Transverse colon (tissue), 4 donors: Measurements from ENCODE around the gene BTRC. TPM values are rescaled to one million over a fixed set of nuclear protein-coding genes. Genes with fewer than 3 reads are reported as not detected.

ENCODE experiments used
- DNase-seq: peaks from one replicate; pipeline ENCODE4 v3.0.0-alpha.2; 2019
- H3K27ac ChIP-seq, 4 donors: fragments of 200-600 bp; sonication (generic); 2 replicates each; pipeline ENCODE4 v1.5.1; 2016 to 2018; ENCODE audit warnings: inconsistent platforms in 4 of 4
- H3K27me3 ChIP-seq: fragments of 200-600 bp; sonication (generic); 2 replicates; pipeline ENCODE4 v1.5.1; 2017; ENCODE audit warnings: inconsistent platforms
- H3K36me3 ChIP-seq, 4 donors: fragments of 200-600 bp; sonication (generic); 2 replicates each; pipeline ENCODE4 v1.5.1; 2017 to 2019; ENCODE audit warnings: inconsistent platforms in 4 of 4
- H3K4me1 ChIP-seq, 4 donors: fragments of 200-600 bp; sonication (generic); 2 replicates each; pipeline ENCODE4 v1.5.1; 2017 to 2020; ENCODE audit warnings: inconsistent platforms in 4 of 4
- H3K4me3 ChIP-seq, 4 donors: fragments of 200-600 bp; sonication (generic); 1 replicate in 1 of 4; 2 replicates in 3 of 4; pipeline versions ENCODE4 v1.5.1 to v1.6.1; 2017 to 2019; ENCODE audit warnings: inconsistent platforms in 4 of 4
- H3K9me3 ChIP-seq, 2 donors: fragments of 200-600 bp; sonication (generic); 2 replicates each; pipeline ENCODE4 v1.5.1; 2017 to 2019; ENCODE audit warnings: inconsistent platforms in 2 of 2
- CTCF ChIP-seq, 5 experiments: fragments of 200-600 bp in 3 of 5; fragments of 450-650 bp in 2 of 5; sonication (generic) in 3 of 5; IDR thresholded peaks; 1 replicate in 2 of 5; 2 replicates in 3 of 5; pipeline ENCODE4 v1.5.1; 2016 to 2017; ENCODE audit warnings: antibody characterized with exemption in 5 of 5, inconsistent platforms in 3 of 5, mild to moderate bottlenecking in 2 of 5, moderate library complexity in 1 of 5
- EP300 ChIP-seq: sonication (generic); formaldehyde crosslinking; IDR thresholded peaks from one replicate; pipeline ENCODE4 v1.6.1; 2017; ENCODE audit warnings: antibody characterized with exemption, low read depth
- POLR2A ChIP-seq: fragments of 450-650 bp; IDR thresholded peaks from one replicate; pipeline ENCODE4 v1.6.1; 2016; ENCODE audit warnings: antibody characterized with exemption, mild to moderate bottlenecking, moderate library complexity
- POLR2AphosphoS5 ChIP-seq, 3 donors: sonication (generic); formaldehyde crosslinking; IDR thresholded peaks; one replicate each; pipeline ENCODE4 v1.6.1; 2016; ENCODE audit warnings: antibody characterized with exemption in 3 of 3
- WGBS, 2 donors: methylation state at CpG; one replicate each; pipeline ENCODE4 v1.1.5; 2018; ENCODE audit warnings: low coverage in 1 of 2; 5-methylcytosine and 5-hydroxymethylcytosine counted together
- in situ Hi-C, 4 donors: fragments of 200-750 bp; cut with MboI; loops; one replicate each; pipeline versions ENCODE4 v1.15.0 to v1.15.1; 2017; ENCODE audit warnings: low sequenced_read_pairs in 3 of 4, low pct_ligation_motif_present in 1 of 4, low pct_unique_long_range_greater_than_20kb in 1 of 4
- intact Hi-C: fragments of 100-400 bp; cut with DNase I; formaldehyde crosslinking; loops from one replicate; pipeline ENCODE4 v1.15.1; 2023; ENCODE audit warnings: low total_unique reads
- total RNA-seq, 4 donors: library from RNA; depleted of rRNA; stranded (reverse); fragments of >200 nt; gene quantifications; one replicate each; pipeline ENCODE4 v1.1.0, GENCODE V29; 2016

Gene BTRC
- total RNA-seq, 4 donors from 2014 or later, result 8.6 to 195 (median 32.0) TPM

GRCh38 chr10:101566333-101567164 lies 212.6 kb downstream of the BTRC start:
- no peak overlapping the region for H3K4me3 ChIP-seq
- in situ Hi-C loops, result loop anchor here (10.0 to 25.0 kb wide), 4 partner anchors 254 to 354 kb away; no protein-coding TSS in a partner anchor
- H3K4me1 ChIP-seq, result peaks cover 16 to 23% (median 19%) of the 10 kb centered on the region in 4 donors
- DNase-seq, result no peak
- WGBS, 2 donors, result 18 to 50% methylated on average over 2 to 50 of the region's 59 CpGs
- intact Hi-C loops, result no loop called here
- peaks cover 76% of the 10 kb centered on the region for H3K27me3 ChIP-seq
- no peaks in the 10 kb centered on the region for H3K36me3 ChIP-seq
- H3K27ac ChIP-seq, result no peak overlapping the region
- no peak for TF ChIP-seq POLR2A
- no peak for TF ChIP-seq POLR2AphosphoS5 (IDR thresholded peaks at IDR 0.05)
- TF ChIP-seq CTCF (IDR thresholded peaks at IDR 0.05), result no peak
- no peaks in the 10 kb centered on the region for H3K9me3 ChIP-seq

DNA sequence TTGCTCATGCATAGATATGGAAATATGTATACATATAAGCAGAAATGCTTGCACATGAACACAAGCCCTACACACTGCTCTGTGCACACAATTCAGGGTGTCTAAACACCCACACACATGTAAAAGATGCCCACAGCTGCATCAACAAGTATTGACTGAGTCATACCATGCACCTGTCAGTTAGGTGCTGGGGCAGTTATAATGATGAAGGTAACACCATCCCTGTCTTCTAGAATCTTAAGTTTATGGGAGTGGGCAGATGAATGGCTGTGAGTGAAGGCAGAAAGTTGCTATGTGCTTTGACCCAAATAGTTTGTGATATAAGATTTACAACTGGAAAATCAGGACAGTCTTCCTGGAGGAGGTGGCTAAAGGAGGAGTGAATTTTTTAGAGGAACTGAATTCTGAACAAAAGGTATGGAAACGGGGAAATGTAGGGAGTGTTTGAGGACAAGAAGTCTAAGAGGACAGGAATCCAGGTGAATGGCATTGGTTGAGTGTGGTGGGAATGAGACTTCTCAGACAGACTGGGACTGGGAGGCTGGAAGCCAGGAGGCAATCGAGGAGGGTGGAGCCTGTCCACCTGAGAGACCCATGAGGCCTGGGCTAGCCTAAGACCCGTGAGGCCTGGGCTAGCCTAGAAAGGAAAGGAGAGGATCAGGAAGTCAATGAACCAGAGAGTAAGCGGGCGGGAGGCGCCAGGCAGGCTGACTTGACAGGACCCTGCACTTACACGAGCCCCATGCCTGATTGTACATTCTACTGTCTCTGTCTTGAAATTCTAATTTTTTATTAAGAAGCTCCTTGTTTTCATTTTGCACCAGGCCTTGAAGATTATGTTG lies 213.4 kb downstream of the BTRC start:
- in situ Hi-C loops, result loop anchor here (10.0 to 25.0 kb wide), 4 partner anchors 255 to 355 kb away; no protein-coding TSS in a partner anchor
- DNase-seq, result no peak
- intact Hi-C loops, result loop anchor here (2.0 kb wide), 1 partner anchor 355 kb away; no protein-coding TSS in a partner anchor

DNA sequence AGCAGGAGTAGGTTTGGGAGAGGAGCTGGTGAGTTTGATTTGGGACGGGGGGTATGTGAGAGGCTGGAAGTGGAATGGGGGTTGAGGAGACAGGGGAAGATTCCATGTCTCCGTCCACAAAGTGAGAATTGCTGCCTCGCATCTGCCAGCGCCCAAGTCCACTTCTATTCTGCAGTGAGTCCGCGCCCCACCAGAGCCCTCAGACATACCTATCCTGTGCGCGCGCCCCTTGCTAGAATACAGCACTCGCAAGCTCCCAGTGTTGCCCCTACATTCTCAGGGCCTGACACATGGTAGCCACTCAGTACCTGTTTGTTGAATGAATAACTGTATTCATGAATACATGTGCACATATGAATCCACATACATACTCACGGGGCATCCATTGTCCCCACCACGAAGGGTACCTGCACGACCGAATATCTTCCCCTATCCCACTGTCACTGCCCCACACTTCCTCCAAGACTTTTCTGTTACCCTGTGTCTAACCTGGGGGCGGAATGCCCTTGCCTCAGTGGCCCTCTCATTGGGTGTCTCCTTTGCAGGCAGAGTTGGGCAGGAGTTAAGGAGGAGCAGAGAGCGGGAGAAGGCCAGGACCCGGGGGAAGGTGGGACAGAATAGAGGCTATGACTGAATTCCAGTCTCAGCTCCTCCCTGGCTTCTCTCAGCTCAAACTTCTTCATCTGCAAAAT lies 214.2 kb downstream of the BTRC start:
- H3K27me3 ChIP-seq, result peaks cover 67% of the 10 kb centered on the region
- peaks cover 16 to 23% (median 19%) of the 10 kb centered on the region in 4 donors for H3K4me1 ChIP-seq
- no peaks in the 10 kb centered on the region for H3K36me3 ChIP-seq
- intact Hi-C loops, result loop anchor here (2.0 kb wide), 1 partner anchor 355 kb away; no protein-coding TSS in a partner anchor
- no peak for DNase-seq
- WGBS, 2 donors, result 71 to 86% methylated on average over 4 to 17 of the region's 17 CpGs
- H3K4me3 ChIP-seq, result no peak overlapping the region
- no peak overlapping the region for H3K27ac ChIP-seq
- no peak for TF ChIP-seq CTCF (IDR thresholded peaks at IDR 0.05)
- no peak for TF ChIP-seq POLR2A
- TF ChIP-seq EP300, result no peak
- no peak for TF ChIP-seq POLR2AphosphoS5 (IDR thresholded peaks at IDR 0.05)
- no peaks in the 10 kb centered on the region for H3K9me3 ChIP-seq
- in situ Hi-C loops, result loop anchor here (10.0 to 25.0 kb wide), 4 partner anchors 256 to 356 kb away; no protein-coding TSS in a partner anchor

More for the DNA sequence above, 213.4 kb downstream of the BTRC start:
- H3K9me3 ChIP-seq, result no peaks in the 10 kb centered on the region
- peaks cover 69% of the 10 kb centered on the region for H3K27me3 ChIP-seq
- 53 to 55% methylated on average over 5 to 7 of the region's 7 CpGs for WGBS, 2 donors
- no peaks in the 10 kb centered on the region for H3K36me3 ChIP-seq
- TF ChIP-seq EP300, result no peak
- no peak for TF ChIP-seq CTCF (IDR thresholded peaks at IDR 0.05)
- no peak for TF ChIP-seq POLR2AphosphoS5 (IDR thresholded peaks at IDR 0.05)
- TF ChIP-seq POLR2A, result no peak
- peaks cover 16 to 23% (median 19%) of the 10 kb centered on the region in 4 donors for H3K4me1 ChIP-seq
- no peak overlapping the region for H3K27ac ChIP-seq
- no peak overlapping the region for H3K4me3 ChIP-seq
